GM23248 (cell line): ENCODE data around the gene SYPL1. TPM values are rescaled to one million over a fixed set of nuclear protein-coding genes. Genes with fewer than 3 reads are reported as not detected.

Source experiments
- DNase-seq: peaks from one replicate; pipeline ENCODE4 v3.0.0-alpha.2; 2015
- H2AFZ ChIP-seq: fragments of 200-600 bp; sonication (generic); 2 replicates; pipeline ENCODE4 v1.6.1; 2016; ENCODE audit warnings: antibody characterized with exemption
- H3F3A ChIP-seq: fragments of 200-600 bp; sonication (generic); 2 replicates; pipeline ENCODE4 v1.6.1; 2016; ENCODE audit warnings: mild to moderate bottlenecking, antibody characterized with exemption, mixed run types; ENCODE audit not compliant: insufficient read depth
- H3K27ac ChIP-seq: fragments of 200-600 bp; sonication (generic); 2 replicates; pipeline ENCODE4 v1.5.1; 2016; ENCODE audit warnings: mild to moderate bottlenecking
- H3K27me3 ChIP-seq: fragments of 200-600 bp; sonication (generic); replicated peaks from 2 replicates; pipeline ENCODE4 v1.6.1; 2016; ENCODE audit warnings: mild to moderate bottlenecking; ENCODE audit not compliant: insufficient read depth
- H3K36me3 ChIP-seq: fragments of 200-600 bp; sonication (generic); 2 replicates; pipeline ENCODE4 v1.6.1; 2016; ENCODE audit warnings: low read depth, mild to moderate bottlenecking
- H3K4me1 ChIP-seq: fragments of 200-600 bp; sonication (generic); 2 replicates; pipeline ENCODE4 v1.6.1; 2016; ENCODE audit warnings: mild to moderate bottlenecking; ENCODE audit not compliant: insufficient read depth
- H3K4me2 ChIP-seq: fragments of 200-600 bp; sonication (generic); one replicate; pipeline ENCODE4 v1.6.1; 2016; ENCODE audit warnings: mild to moderate bottlenecking; ENCODE audit not compliant: unreplicated experiment
- H3K4me3 ChIP-seq: fragments of 200-600 bp; sonication (generic); 2 replicates; pipeline ENCODE4 v1.5.1; 2016; ENCODE audit warnings: mild to moderate bottlenecking
- H3K79me2 ChIP-seq: fragments of 200-600 bp; sonication (generic); 2 replicates; pipeline ENCODE4 v1.6.1; 2016; ENCODE audit warnings: mild to moderate bottlenecking; ENCODE audit not compliant: insufficient read depth
- H3K9ac ChIP-seq: fragments of 200-600 bp; sonication (generic); 2 replicates; pipeline ENCODE4 v1.6.1; 2016; ENCODE audit warnings: mild to moderate bottlenecking
- H3K9me2 ChIP-seq: fragments of 200-600 bp; sonication (generic); 2 replicates; pipeline ENCODE4 v1.6.1; 2016; ENCODE audit warnings: mixed run types, mild to moderate bottlenecking, moderate library complexity; ENCODE audit not compliant: insufficient read depth
- H3K9me3 ChIP-seq: fragments of 200-600 bp; sonication (generic); one replicate; pipeline ENCODE4 v1.6.1; 2017; ENCODE audit warnings: low read depth
- H4K20me1 ChIP-seq: fragments of 200-600 bp; sonication (generic); 2 replicates; pipeline ENCODE4 v1.6.0; 2016; ENCODE audit not compliant: insufficient read depth
- EZH2 ChIP-seq: fragments of 200-600 bp; sonication (generic); IDR thresholded peaks from 2 replicates; pipeline ENCODE4 v1.6.1; 2018; ENCODE audit warnings: antibody characterized with exemption, mild to moderate bottlenecking; ENCODE audit not compliant: insufficient read depth, poor library complexity, severe bottlenecking
- EZH2phosphoT487 ChIP-seq: fragments of 200-600 bp; sonication (generic); IDR thresholded peaks from 2 replicates; pipeline ENCODE4 v1.6.1; 2018; ENCODE audit warnings: antibody characterized with exemption, moderate library complexity, mild to moderate bottlenecking, low read depth; ENCODE audit not compliant: insufficient read depth
- WGBS, 2 experiments: methylation state at CpG; one replicate each; pipeline ENCODE4 v1.1.6; 2015 to 2017; ENCODE audit warnings: low lambda C conversion rate in 2 of 2, low coverage in 1 of 2; ENCODE audit errors: missing lambda C conversion rate in 2 of 2; 5-methylcytosine and 5-hydroxymethylcytosine counted together
- in situ Hi-C: fragments of 300-500 bp; cut with MboI; formaldehyde crosslinking; loops from 2 replicates; pipeline ENCODE4 v1.15.0; 2020
- polyA plus RNA-seq: library from polyadenylated mRNA; unstranded; fragments of >200 nt; fragmentation: Nextera tagmentation; extraction: Ambion mirVana; gene quantifications from 2 replicates; pipeline ENCODE4 v1.2.1, GENCODE V29; 2016
- total RNA-seq: library from RNA; depleted of rRNA; stranded (reverse); fragments of >200 nt; shearing (Covaris generic); gene quantifications from 2 replicates; pipeline ENCODE4 v1.2.3, GENCODE V29; 2014; rRNA removed

SYPL1 gene
- total and polyA plus RNA-seq, 2 experiments from 2014 or later, result 49.0 to 105 TPM

DNA sequence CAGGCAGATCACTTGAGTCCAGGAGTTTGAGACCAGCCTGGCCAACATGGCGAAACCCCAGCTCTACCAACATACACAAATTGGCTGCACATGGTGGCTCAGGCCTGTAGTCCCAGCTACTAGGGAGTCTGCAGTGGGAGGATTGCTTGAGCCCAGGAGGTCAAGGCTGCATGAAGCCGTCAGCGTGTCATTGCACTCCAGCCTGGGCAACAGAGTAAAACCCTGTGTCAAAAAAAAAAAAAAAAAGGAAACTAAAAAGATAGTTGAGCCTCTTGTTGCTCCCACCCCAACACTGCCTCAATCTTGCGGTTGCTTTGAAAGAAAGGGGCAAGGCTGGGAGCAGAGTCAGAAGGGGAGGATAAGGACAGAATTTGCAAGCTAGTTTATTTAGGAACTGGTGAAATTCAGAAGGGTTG lies 69.9 kb downstream of the SYPL1 start:
- Histone ChIP-seq H3K27ac (no peak overlapping the region), H3K4me3 (0 out of 2 replicates have a peak overlapping the region, but pooled peaks have one; percentile 20), H3K4me1 (peaks cover 36% of the 10 kb centered on the region), H3K27me3 (peaks cover 8% of the 10 kb centered on the region), H3K9me2 (no peaks in the 10 kb centered on the region), H3K36me3 (no peaks in the 10 kb centered on the region), H3K4me2 (peak overlapping the region; percentile 76), H3K79me2 (no peaks in the 10 kb centered on the region), H3K9me3 (no peaks in the 10 kb centered on the region), H3F3A (peaks cover 20% of the 10 kb centered on the region), H3K9ac (no peak overlapping the region), H2AFZ (no peak overlapping the region), H4K20me1 (no peaks in the 10 kb centered on the region)
- no peak for DNase-seq
- WGBS, 2 experiments, result 66 to 75% methylated on average over 4 of the region's 4 CpGs
- TF ChIP-seq EZH2, result no peak
- TF ChIP-seq EZH2phosphoT487, result no peak
- in situ Hi-C loops, result loop anchor here (10.0 kb wide), 2 partner anchors 277 to 397 kb away; no protein-coding TSS in a partner anchor

DNA sequence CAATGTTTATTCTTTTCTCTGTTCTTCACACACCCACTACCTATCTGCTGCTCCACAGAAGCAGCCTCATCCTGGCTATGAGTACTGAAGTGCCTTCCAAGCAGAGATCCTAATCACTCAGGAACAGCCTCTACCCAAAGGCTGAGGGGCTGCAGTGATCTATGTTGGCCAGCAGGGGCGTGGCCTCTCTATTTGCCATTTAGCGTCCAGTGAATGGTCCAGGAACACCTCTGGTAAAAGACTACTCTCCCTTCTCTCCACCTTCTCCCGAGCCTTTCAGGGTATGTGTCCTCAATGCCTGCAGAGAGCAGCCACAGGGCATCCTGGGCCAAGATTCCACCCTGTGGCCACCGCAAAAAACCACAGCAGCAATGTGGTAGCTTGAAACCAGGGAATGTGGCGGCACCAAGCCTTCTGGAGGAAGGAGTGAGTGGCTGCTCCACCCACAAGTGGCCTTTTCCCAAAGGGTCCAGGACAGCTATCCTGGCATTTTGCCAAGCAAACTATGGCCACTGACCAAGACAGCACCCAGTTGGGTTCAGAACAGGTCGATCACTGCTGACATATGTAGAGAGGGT lies 70.9 kb downstream of the SYPL1 start:
- DNase-seq, result peak; percentile 71
- Histone ChIP-seq H3F3A (peaks cover 20% of the 10 kb centered on the region), H3K9ac (no peak overlapping the region), H3K4me1 (peaks cover 36% of the 10 kb centered on the region), H3K36me3 (no peaks in the 10 kb centered on the region), H3K9me2 (no peaks in the 10 kb centered on the region), H3K79me2 (no peaks in the 10 kb centered on the region), H4K20me1 (no peaks in the 10 kb centered on the region), H3K4me3 (no peak overlapping the region), H3K27ac (no peak overlapping the region), H3K4me2 (no peak overlapping the region), H3K9me3 (no peaks in the 10 kb centered on the region), H2AFZ (no peak overlapping the region), H3K27me3 (peaks cover 8% of the 10 kb centered on the region)
- in situ Hi-C loops, result loop anchor here (10.0 kb wide), 2 partner anchors 276 to 396 kb away; no protein-coding TSS in a partner anchor
- WGBS, 2 experiments, result 62 to 67% methylated on average over 6 of the region's 6 CpGs
- TF ChIP-seq EZH2 (no peak), EZH2phosphoT487 (no peak)

Other genes starting within 250 kb of the SYPL1 start
- gene ATXN7L1, start 235.7 kb downstream of the SYPL1 start, total RNA-seq, result 3.4 and 3.7 TPM in 2 replicates
- 4.5 and 4.9 TPM in 2 replicates for gene ATXN7L1, start 235.7 kb downstream of the SYPL1 start, polyA plus RNA-seq
- gene CDHR3, start 149.0 kb downstream of the SYPL1 start, total RNA-seq, result 2.6 and 3.3 TPM in 2 replicates
- gene CDHR3, start 149.0 kb downstream of the SYPL1 start, polyA plus RNA-seq, result 2.8 and 3.6 TPM in 2 replicates
- 32.7 and 34.0 TPM in 2 replicates for gene NAMPT, start 172.7 kb upstream of the SYPL1 start, total RNA-seq
- 21.4 and 25.0 TPM in 2 replicates for gene NAMPT, start 172.7 kb upstream of the SYPL1 start, polyA plus RNA-seq